ENCODE data around the gene USP11.

GRCh38 chrX:47202877-47203276 lies 29.9 kb upstream of the USP11 start:
- TF ChIP-seq CTCF (IDR thresholded peaks at IDR 0.05), result no peak
- no peak for TF ChIP-seq POLR2A (IDR thresholded peaks at IDR 0.05)

Measured in testis (tissue), 2 donors.